SHP77 treated with DMSO at 0.1 percent for 48 hours (cell line): ENCODE results near the gene SYNDIG1L.
"Not testable (repeated sequence)": the region's sequence is repeated elsewhere in the genome, so short reads cannot be mapped to it uniquely, and the experiment has no call there.

Source experiments
- DNase-seq: peaks from one replicate; lab custom pipeline; 2025; lab: John Stamatoyannopoulos, UW

SYNDIG1L gene

GRCh38 chr14:74426202-74426582 lies at the start of gene SYNDIG1L:
TSS of gene SYNDIG1L (minus strand) at chr14:74426210. CDS start at chr14:74409744, 16,466 bp downstream.
- no peak for DNase-seq

DNA sequence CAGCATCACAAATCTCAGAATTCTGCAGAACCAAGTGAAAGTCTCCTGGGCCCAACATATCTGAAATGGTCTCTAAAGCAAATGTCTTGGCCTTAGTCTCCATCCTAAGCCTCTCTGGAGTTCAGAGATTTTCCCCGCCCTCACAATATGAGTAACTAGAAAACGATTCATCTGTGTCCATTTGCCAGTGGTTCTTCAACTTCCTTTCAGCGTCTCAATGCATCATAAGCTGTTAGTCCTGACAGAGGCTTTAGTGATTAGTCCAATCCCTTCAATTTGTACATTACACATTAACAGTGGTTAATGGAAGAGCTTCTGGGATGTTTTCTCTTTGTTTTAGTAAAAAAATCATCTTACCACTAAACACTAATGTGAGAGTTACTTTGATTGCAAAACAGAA lies 49.7 kb upstream of the SYNDIG1L start:
- no peak for DNase-seq

GRCh38 chr14:74474376-74474775 lies 48.4 kb upstream of the SYNDIG1L start:
- no peak for DNase-seq

GRCh38 chr14:74472601-74473000 lies 46.6 kb upstream of the SYNDIG1L start:
- no peak for DNase-seq

- no peak for DNase-seq
Measured at GRCh38 chr14:74469548-74470518, 43.8 kb upstream of the SYNDIG1L start.

DNA sequence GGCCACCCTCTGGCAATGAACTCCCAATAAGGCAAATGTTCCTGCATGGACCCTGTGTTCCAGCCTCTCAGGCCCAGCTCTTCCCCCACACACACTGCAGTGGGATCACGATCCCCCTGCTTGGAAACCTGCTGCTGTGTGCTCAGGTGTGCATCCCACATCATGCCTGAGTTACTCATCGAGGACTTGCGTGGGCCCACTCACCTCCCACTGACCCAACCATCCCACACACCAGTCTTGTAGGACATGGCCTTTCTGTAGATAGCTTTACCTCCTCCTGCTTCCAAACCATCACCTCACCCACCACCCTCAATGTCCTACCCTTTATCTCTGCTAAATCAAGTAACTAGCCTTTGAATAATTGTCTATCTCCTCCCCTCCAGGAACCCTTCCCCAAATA lies 42.5 kb upstream of the SYNDIG1L start:
- no peak for DNase-seq

DNA sequence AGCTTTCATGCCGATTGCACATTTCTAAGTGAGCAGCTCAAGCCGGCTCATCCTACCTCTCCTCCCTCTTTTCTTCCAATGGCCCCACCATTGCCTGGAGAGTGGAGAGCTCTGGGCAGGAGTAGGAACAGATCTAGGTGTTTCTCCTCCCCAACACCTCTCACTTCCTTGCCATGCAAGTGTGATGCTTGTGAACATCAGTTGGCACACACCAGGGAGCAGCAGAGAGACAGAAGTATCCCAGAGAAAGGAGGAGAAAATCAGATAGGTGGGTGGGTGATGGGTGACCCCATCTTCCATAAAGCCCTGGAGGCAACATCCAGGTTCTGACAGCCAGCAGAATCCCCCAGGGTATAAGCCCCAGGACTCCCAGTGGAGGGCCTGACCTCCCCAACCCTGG lies 39.3 kb upstream of the SYNDIG1L start:
- DNase-seq = no peak

GRCh38 chr14:74464785-74465184 lies 38.8 kb upstream of the SYNDIG1L start:
- no peak for DNase-seq

- no peak for DNase-seq
Measured at GRCh38 chr14:74463697-74464096, 37.7 kb upstream of the SYNDIG1L start.

DNA sequence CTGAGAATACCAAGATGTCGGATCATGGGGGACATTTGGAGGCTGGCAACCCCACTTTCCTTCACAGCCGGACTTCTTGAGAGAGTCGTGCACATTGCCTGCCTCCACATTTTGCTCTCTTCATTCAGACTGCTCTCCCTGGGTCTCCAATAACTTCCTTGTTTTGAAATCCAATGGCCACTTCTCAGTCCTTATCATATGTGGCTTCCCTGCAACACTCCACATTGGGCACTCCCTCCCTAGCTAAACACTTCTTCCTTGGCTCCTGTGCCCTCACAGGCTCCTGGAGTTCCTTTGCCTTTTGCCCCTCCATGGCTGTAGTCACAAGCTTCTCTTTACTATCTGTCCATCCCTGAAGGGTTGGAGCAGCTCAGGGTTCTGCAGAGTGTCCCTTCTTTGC lies 37.0 kb upstream of the SYNDIG1L start:
- no peak for DNase-seq

- no peak for DNase-seq
Measured at GRCh38 chr14:74459976-74460375, 34.0 kb upstream of the SYNDIG1L start.

DNA sequence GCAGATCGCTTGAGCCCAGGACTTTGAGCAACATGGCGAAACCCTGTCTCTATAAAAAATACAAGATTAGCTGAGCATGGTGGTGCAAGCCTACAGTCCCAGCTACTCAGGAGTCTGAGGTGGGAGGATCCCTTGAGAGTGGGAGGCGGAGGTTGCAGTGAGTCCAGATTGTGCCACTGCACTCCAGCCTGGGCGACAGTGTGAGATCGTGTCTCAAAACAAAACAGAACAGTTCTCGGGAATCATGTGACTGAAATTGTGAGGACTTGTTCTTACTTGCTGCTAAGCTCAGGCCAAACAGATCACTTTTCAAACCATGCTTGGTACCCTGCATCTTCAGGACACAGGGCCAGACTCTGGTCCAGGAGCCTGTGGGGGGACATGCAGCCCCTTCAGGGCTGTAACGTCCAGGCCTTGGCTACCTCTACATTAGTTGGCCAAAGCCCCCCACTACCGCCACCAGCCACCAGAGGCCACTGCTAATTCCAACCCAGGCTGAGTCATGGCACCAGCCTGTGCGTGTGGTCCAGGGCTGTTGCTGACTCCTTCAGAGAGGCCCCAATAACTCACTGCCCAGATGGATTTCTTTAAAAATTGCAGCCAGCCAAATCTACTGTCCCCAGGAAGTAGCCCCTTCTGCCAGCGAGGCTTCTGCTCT lies 33.4 kb upstream of the SYNDIG1L start:
- no peak for DNase-seq

DNA sequence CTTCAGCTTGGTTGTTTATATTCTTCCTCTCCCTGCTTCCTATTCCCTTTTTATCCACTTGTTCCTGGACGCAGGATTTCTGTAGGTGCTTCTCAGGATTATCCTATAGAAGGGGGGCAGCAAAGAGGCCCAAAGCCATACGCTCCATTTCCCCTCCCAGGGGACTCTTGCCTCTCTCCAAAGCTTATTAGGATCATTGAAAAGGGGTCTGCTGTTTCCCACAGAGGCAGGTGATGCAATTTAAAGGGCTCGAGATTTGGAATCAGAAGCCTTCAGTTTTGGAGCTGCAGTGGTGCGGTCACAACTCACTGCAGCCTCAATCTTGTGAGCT lies 31.5 kb upstream of the SYNDIG1L start:
- DNase-seq = no peak

DNA sequence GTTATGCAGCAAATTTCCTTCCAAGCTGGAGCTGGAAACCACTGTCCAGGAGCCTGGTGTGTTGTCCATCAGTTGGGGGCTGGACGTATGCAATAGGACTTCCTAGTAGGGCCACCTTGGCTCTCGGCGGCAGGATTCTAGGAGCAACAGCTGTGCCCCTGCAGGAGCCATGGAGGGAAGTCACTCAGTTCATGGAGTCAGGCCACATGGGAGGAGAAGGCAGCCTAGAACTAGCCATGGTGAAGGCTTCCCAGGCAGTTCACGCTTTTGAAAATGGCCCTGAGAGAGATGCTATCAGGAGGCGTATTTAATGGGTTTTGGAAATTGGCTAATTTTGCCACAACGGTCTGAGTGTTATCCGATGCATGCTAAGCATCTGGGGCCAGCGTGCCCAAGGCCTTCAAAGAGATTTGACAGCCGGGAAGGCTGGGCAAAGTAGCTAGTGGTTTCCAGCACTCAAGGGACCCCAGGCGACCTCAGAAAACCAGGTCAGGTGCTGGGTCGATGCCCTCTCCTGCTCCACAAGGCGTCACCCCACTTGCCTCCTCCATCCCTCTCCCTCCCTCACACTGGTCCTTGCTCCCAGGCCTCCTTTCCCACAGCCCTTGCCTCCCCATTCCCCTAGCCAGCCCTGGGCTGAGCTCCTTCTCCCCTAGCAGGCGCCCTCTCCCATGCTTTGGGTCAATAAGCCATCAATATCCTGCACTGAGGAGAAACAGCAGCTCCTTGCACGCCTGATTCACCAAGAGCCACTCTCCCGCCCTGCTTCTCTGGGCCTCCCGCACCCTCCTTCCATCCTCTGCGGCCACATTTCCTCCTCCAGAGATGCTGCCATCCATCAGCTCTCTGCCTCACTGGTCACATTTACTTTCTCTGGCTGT lies 30.9 kb upstream of the SYNDIG1L start:
- DNase-seq = no peak

DNA sequence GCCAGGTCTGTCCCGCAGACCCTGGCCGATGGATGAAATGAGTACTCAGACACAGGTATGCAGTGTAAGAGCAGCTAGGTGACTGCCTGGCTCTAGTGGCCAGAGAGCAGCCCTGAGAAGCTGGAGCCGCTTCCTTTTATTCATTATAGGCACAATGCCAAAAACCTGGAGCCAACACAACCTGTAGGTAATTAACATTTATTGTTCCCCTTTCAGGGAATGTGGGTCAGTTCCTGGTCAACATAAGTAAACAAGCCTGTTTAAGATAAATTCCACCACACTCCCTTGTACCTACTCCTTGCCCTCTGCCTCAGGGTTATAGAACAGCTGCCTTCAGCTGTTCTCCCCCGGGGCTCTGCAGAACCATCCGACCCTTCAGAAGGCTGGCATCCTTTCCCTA lies 28.4 kb upstream of the SYNDIG1L start:
- not testable (repeated sequence) for DNase-seq

DNA sequence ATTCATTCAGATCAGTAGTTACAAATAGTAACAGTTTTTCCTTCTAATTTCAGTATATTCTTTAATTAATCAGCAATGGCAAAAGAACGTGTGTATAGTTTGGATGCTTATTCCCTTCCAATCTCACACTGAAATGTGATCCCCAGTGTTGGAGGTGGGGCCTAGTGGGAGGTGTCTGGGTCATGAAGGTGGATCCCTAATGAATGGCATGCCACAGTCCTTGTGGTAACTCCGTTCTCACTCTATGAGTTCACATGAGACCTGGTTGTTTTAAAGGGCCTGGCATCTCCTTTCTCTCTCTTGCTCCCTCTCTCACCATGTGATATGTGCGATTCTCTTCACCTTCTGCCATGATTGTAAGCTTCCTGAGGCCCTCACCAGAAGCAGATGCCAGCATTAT lies 18.9 kb upstream of the SYNDIG1L start:
- DNase-seq = no peak

GRCh38 chr14:74442757-74443156 lies 16.7 kb upstream of the SYNDIG1L start:
- no peak for DNase-seq

GRCh38 chr14:74441113-74441512 lies 15.1 kb upstream of the SYNDIG1L start:
- no peak for DNase-seq

- DNase-seq = no peak
Measured at GRCh38 chr14:74438351-74438915, 12.4 kb upstream of the SYNDIG1L start.

- no peak for DNase-seq
Measured at GRCh38 chr14:74437496-74438053, 11.6 kb upstream of the SYNDIG1L start.

DNA sequence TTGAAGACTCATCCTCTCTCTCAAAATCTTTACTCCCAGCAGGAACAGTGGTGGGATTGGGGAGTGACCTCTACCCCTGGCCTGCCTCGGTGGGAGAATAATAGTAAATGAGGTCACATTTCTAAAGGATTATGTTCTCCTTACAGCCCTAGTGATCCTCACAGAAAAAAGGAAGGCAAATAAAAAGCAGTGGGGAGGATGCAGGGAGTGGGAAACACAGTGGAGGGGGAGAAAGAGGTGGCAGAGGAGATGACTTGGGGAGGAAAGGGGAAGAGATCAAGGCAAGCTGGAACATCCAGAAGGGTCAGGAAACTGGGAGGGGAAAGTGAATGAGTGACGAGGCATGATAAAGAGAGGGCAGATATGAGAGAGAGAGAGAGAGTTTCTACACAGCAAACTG lies 8.3 kb upstream of the SYNDIG1L start:
- no peak for DNase-seq

DNA sequence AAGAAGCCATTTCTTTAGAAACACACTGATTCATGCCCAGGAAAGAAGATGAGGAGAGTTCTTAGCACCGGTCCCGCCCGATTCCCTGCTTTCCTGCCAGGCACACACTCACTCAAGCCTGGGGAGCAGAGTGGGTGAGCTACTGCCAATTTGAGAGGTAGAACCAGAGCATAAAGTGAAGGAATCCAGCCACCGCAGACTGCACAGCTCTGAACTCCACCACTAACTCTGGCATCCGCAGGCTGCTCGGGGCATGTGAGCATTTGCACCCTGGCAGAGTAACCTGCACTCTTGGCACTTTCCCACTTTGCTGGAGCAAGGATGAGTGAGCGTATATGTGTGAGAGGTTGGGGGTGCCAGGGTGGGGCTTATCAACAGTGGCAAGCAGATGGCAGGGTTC lies 4.0 kb upstream of the SYNDIG1L start:
- no peak for DNase-seq
